Sigmoid colon (tissue), 4 donors: ENCODE results near the gene CD226.

Source experiments
- EP300 ChIP-seq, 4 donors: sonication (generic); formaldehyde crosslinking; IDR thresholded peaks; one replicate each; pipeline ENCODE4 v1.6.1; 2017; ENCODE audit warnings: antibody characterized with exemption in 4 of 4
- POLR2A ChIP-seq, 2 donors: fragments of 450-650 bp; IDR thresholded peaks; one replicate each; pipeline ENCODE4 v1.6.1; 2016; ENCODE audit warnings: antibody characterized with exemption in 2 of 2, mild to moderate bottlenecking in 2 of 2, moderate library complexity in 2 of 2
- POLR2AphosphoS5 ChIP-seq, 4 donors: sonication (generic); formaldehyde crosslinking; IDR thresholded peaks; one replicate each; pipeline ENCODE4 v1.6.1; 2017; ENCODE audit warnings: antibody characterized with exemption in 4 of 4
- TF ChIP-seq, protein P1 (sequence below), 4 experiments: fragments of 450-650 bp in 3 of 4; fragments of 200-600 bp in 1 of 4; IDR thresholded peaks; one replicate each; pipeline ENCODE4 v1.5.1; 2016 to 2019; ENCODE audit warnings: antibody characterized with exemption in 4 of 4, mild to moderate bottlenecking in 3 of 4, moderate library complexity in 2 of 4

- no peak for TF ChIP-seq EP300 (IDR thresholded peaks at IDR 0.05)
- TF ChIP-seq, protein P1, sequence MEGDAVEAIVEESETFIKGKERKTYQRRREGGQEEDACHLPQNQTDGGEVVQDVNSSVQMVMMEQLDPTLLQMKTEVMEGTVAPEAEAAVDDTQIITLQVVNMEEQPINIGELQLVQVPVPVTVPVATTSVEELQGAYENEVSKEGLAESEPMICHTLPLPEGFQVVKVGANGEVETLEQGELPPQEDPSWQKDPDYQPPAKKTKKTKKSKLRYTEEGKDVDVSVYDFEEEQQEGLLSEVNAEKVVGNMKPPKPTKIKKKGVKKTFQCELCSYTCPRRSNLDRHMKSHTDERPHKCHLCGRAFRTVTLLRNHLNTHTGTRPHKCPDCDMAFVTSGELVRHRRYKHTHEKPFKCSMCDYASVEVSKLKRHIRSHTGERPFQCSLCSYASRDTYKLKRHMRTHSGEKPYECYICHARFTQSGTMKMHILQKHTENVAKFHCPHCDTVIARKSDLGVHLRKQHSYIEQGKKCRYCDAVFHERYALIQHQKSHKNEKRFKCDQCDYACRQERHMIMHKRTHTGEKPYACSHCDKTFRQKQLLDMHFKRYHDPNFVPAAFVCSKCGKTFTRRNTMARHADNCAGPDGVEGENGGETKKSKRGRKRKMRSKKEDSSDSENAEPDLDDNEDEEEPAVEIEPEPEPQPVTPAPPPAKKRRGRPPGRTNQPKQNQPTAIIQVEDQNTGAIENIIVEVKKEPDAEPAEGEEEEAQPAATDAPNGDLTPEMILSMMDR (IDR thresholded peaks at IDR 0.05) = no peak
- TF ChIP-seq POLR2A (IDR thresholded peaks at IDR 0.05) = no peak
- TF ChIP-seq POLR2AphosphoS5 (IDR thresholded peaks at IDR 0.05) = no peak
Observed at GRCh38 chr18:69841117-69841516, 106.6 kb downstream of the CD226 start.
